Epithelial cell of prostate (primary cell): ENCODE data around the gene FOXJ3.

Experiments used
- DNase-seq: peaks from one replicate; pipeline ENCODE4 v3.0.0-alpha.2; 2011; ENCODE audit warnings: low read depth, low spot score
- H3K27ac ChIP-seq: fragments of 450-650 bp; 2 replicates; pipeline ENCODE4 v1.5.1; 2017; ENCODE audit warnings: mild to moderate bottlenecking

The FOXJ3 gene

GRCh38 chr1:42313970-42314369, 21.1 kb downstream of the FOXJ3 start:
- DNase-seq = no peak
- H3K27ac ChIP-seq = no peak overlapping the region

GRCh38 chr1:42312576-42313212, 22.3 kb downstream of the FOXJ3 start:
- no peak overlapping the region for H3K27ac ChIP-seq
- no peak for DNase-seq

DNA sequence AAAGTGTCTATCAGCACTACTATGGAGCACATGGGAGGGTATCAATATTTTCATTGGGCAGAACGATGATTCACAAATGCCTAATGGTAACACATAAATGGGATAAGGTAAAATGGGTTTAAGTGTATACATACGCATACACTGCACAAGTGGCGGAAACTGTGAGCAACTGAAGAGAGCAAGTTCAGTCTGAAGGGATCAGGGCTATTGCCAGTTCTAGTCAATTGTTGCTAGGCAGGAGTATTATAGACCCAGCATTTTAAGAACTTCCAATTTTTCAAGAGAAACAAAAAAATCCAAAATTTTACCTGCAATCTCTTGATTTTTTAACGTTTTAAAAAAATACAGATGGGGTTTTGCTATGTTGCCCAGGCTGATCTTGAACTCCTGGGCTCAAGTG, 23.1 kb downstream of the FOXJ3 start:
- no peak for DNase-seq
- no peak overlapping the region for H3K27ac ChIP-seq

DNA sequence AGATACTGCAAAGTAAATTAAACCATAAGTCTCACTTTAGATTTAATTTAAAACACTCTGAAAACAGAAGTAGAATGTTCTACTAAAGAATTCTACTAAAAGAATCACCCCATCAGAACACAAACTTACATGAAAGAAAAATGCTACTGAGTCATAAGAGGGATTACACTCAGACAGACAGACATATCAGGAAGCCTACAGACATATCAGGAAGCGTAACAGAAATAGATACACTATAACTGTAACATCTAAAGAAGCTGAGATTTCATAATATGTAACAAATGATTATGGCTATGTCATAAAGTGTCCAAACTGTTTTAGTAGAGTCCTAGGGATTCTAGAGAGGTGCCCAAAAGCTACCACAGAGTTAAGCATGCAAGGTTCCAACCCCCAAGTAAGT, 23.9 kb downstream of the FOXJ3 start:
- DNase-seq = no peak
- H3K27ac ChIP-seq = no peak overlapping the region

DNA sequence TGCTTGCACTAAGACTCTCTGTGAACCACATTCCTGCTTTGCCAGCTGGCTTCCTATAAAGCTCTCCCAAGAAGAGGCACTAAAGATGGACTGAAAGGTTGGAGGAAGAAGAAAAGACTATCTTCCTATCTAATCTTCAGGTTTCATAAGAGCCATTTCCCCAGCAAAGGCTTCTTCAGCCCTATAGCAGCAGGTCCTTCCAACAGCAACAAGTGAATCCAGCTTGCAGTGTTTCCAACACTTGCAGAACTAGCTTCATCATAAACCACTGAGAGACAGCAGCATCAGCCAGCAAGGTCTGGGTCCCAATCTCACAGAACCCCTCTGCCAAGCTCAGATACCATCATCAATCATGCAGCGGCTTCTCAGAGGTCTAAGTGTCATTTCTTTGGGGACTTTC, 28.1 kb downstream of the FOXJ3 start:
- DNase-seq = no peak
- no peak overlapping the region for H3K27ac ChIP-seq

DNA sequence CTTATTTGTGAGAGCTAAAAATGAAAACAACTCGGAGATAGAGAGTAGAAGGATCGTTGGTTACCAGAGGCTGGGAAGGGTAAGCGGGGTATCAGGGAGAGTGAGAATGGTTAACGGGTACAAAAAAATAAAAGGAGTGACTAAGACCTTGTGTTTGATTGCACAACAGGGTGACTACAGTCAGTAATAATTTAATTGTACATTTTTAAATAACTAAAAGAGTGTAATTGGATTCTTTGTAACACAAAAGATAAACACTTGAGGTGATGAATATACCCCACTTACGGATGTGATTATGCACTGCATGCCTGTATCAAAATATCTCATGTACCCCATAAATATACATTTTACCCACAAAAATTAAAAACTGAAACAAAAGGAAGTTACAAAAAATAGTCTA, 29.4 kb downstream of the FOXJ3 start:
- DNase-seq = no peak

GRCh38 chr1:42302034-42302433, 33.0 kb downstream of the FOXJ3 start:
- H3K27ac ChIP-seq = no peak overlapping the region
- DNase-seq = no peak

More for the DNA sequence above, 29.4 kb downstream of the FOXJ3 start:
- no peak overlapping the region for H3K27ac ChIP-seq

DNA sequence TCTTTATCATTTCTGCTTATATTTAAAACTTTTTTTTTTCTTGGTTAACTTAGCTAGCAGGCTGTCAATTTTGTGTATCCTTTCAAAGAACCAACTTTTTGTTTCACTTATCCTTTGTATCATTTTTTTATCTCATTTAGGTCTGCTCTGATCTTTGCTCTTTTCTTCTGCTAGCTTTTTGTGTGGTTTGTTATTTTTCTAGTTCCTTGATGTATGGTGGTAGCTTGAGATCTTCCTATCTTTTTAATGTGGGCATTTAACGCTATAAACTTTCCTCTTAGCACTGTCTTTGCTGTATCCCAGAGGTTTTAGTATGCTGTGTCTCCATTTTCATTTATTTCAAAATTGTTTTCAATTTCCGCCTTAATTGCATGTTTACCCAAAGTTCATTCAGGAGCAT, 36.5 kb downstream of the FOXJ3 start:
- H3K27ac ChIP-seq = no peak overlapping the region
- no peak for DNase-seq

DNA sequence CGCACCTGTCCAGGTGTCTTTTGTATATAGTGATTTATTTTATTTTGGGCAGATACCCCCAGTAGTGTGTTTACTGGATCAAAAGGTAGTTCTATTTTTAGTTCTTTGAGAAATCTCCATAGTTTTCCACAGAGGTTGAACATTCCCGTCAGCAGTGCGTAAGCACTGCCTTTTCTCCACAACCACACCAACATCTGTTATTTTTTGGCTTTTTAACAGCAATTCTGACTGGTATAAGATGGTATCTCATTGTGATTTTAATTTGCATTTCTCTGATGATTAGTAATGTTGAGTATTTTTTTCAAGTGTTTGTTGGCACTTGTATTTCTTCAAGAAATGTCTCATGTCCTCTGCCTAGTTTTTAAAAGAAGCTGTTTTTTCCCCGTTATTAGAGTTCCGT, 39.2 kb downstream of the FOXJ3 start:
- DNase-seq = no peak
- H3K27ac ChIP-seq = no peak overlapping the region

GRCh38 chr1:42290130-42290529, 44.9 kb downstream of the FOXJ3 start:
- DNase-seq = no peak
- no peak overlapping the region for H3K27ac ChIP-seq

- no peak for DNase-seq
- no peak overlapping the region for H3K27ac ChIP-seq
These were observed 46.6 kb downstream of the FOXJ3 start for GRCh38 chr1:42288311-42288985.

- H3K27ac ChIP-seq = peak overlapping the region; percentile 65
- peak; percentile 22 for DNase-seq
These were observed 52.0 kb downstream of the FOXJ3 start for GRCh38 chr1:42282867-42283583.

GRCh38 chr1:42282024-42282579, 52.9 kb downstream of the FOXJ3 start:
- H3K27ac ChIP-seq = peak overlapping the region; percentile 65
- no peak for DNase-seq

DNA sequence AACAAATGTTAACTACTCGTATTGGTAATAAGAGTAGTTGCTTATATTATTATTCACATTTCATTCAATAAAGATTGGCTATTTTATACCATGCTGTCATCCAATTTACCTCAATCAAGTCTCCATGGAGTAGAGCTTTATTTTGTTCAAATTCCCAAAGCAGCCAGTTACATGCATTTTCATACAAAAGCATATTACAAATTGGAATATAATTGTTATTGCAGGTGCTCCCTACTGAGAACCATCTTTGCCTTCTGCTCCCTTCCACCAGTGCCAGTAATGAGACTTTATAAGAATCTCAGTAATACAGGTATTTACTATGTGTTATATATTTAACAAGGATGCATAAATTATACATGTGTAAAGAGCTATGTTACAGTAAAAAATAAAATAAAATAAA, 54.2 kb downstream of the FOXJ3 start:
- DNase-seq = no peak
- no peak overlapping the region for H3K27ac ChIP-seq

DNA sequence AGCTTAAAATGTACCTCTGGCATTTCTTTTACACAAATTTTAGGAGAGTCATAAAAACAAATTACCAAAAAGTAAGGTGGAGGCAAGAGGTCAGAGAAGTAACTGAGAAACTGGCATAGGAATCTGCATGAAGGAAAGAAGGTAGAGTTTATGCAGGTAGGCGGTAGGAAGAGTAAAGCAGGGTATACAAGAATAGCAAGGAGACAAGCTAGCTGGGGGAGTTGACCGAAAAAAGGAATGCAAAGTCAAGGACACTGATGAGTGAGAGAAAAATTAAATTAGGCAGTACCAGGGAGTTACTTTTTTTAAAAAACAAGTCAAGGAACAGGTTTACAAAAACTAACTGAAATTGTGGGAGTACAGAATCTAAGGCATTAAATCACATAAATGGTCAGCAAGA, 56.0 kb downstream of the FOXJ3 start:
- no peak for DNase-seq
- no peak overlapping the region for H3K27ac ChIP-seq

- H3K27ac ChIP-seq = no peak overlapping the region
- DNase-seq = no peak
These were observed 62.1 kb downstream of the FOXJ3 start for GRCh38 chr1:42272920-42273319.

DNA sequence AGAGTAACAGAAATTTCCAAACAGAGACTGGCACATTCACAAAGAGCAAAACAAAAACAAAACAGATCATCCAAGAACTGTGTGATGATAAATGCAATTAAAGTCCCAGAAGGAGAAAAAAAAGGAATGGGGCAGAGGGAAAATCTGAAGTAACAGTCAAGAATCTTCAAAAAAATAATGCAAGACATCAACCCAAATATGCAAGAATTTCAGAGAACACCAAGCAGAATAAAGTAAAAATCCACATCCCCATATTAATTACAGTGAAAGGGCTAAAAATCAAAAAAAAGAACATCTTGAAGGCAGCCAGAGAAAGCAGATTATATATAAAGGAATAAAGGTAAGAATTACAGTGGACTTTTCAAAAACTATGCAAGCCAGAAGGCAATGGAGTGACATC, 67.1 kb downstream of the FOXJ3 start:
- H3K27ac ChIP-seq = no peak overlapping the region

DNA sequence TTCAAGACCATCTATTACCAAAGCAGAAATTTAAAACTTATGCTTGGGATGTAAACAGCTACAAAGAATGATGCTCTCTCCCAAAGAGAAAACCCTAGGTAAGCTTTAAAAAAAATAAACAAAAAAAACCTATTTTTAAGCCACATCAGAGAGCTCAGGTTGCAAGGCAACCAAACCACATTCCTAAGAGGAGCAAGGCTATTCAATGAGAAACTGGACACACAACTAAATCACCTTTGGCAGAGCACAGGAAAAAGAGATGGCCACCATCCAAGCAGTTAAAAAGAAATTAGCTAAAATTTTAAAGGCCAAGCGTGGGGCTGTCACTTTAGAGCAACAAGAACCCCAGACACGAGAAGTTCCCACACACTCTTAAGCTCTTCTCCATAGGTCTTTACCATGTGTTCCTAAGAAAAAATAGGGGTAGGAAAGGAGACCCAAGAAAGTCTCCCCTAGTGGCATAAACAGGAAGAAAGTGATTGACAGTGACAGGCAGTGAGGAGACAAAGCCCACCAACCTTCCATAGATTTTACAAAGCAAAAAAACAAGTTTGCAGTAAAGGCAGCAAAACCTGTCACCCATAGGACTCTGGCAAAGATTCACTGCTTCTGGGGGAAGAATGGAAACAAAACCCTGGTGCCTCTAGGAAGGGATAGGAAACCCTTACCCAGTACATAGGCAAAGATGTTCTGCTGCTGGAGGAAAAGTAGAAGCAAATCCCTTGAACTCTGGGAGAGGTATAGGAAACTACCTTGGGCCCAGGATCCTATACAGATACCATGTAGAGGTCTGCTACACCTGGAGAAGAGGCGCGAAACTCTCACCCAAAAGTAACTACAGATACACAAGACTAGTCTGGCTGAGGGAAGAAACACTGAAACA, 68.5 kb downstream of the FOXJ3 start:
- H3K27ac ChIP-seq = no peak overlapping the region
- no peak for DNase-seq

More for the DNA sequence above, 67.1 kb downstream of the FOXJ3 start:
- no peak for DNase-seq

- H3K27ac ChIP-seq = no peak overlapping the region
- no peak for DNase-seq
These were observed 70.4 kb downstream of the FOXJ3 start for GRCh38 chr1:42264511-42265190.

- no peak for DNase-seq
- no peak overlapping the region for H3K27ac ChIP-seq
These were observed 72.0 kb downstream of the FOXJ3 start for GRCh38 chr1:42263019-42263418.
